ENCODE data around the gene PDE3A. TPM values are rescaled to one million over a fixed set of nuclear protein-coding genes. Genes with fewer than 3 reads are reported as not detected.

PDE3A gene
- total RNA-seq, 1 donor from 2014 or later, result 1.3 TPM

- H3K4me3 Mint-ChIP-seq (ENCODE audit: unreplicated experiment), result no peak overlapping the region
- DNase-seq, result no peak
Observed at GRCh38 chr12:20448781-20449180, 80.4 kb downstream of the PDE3A start.

GRCh38 chr12:20450591-20451180 is 82.3 kb downstream of the PDE3A start:
- no peaks in the 10 kb centered on the region for H3K27me3 Mint-ChIP-seq (ENCODE audit: unreplicated experiment)
- TF ChIP-seq CTCF (IDR thresholded peaks at IDR 0.05; ENCODE audit: partially characterized antibody, unreplicated experiment), result no peak
- no peaks in the 10 kb centered on the region for H3K9me3 Mint-ChIP-seq (ENCODE audit: unreplicated experiment)
- no peak for DNase-seq
- no peak overlapping the region for H3K4me3 Mint-ChIP-seq (ENCODE audit: unreplicated experiment)
- H3K27ac Mint-ChIP-seq (ENCODE audit: unreplicated experiment), result no peak overlapping the region
- H3K36me3 Mint-ChIP-seq (ENCODE audit: unreplicated experiment), result no peaks in the 10 kb centered on the region
- H3K4me1 Mint-ChIP-seq (ENCODE audit: low read depth, unreplicated experiment), result peaks cover 3% of the 10 kb centered on the region

More at GRCh38 chr12:20448781-20449180, 80.4 kb downstream of the PDE3A start:
- Mint-ChIP-seq H3K27ac (ENCODE audit: unreplicated experiment) (no peak overlapping the region), H3K27me3 (ENCODE audit: unreplicated experiment) (no peaks in the 10 kb centered on the region), H3K4me1 (ENCODE audit: low read depth, unreplicated experiment) (peaks cover 5% of the 10 kb centered on the region), H3K36me3 (ENCODE audit: unreplicated experiment) (no peaks in the 10 kb centered on the region), H3K9me3 (ENCODE audit: unreplicated experiment) (no peaks in the 10 kb centered on the region)
- no peak for TF ChIP-seq CTCF (IDR thresholded peaks at IDR 0.05; ENCODE audit: partially characterized antibody, unreplicated experiment)

GRCh38 chr12:20451761-20452160 is 83.4 kb downstream of the PDE3A start:
- no peak overlapping the region for H3K4me3 Mint-ChIP-seq (ENCODE audit: unreplicated experiment)
- no peaks in the 10 kb centered on the region for H3K27me3 Mint-ChIP-seq (ENCODE audit: unreplicated experiment)
- DNase-seq, result no peak
- no peaks in the 10 kb centered on the region for H3K9me3 Mint-ChIP-seq (ENCODE audit: unreplicated experiment)
- H3K36me3 Mint-ChIP-seq (ENCODE audit: unreplicated experiment), result no peaks in the 10 kb centered on the region
- no peak overlapping the region for H3K27ac Mint-ChIP-seq (ENCODE audit: unreplicated experiment)
- no peak for TF ChIP-seq CTCF (IDR thresholded peaks at IDR 0.05; ENCODE audit: partially characterized antibody, unreplicated experiment)
- H3K4me1 Mint-ChIP-seq (ENCODE audit: low read depth, unreplicated experiment), result no peaks in the 10 kb centered on the region

- Mint-ChIP-seq H3K4me3 (ENCODE audit: unreplicated experiment) (no peak overlapping the region), H3K36me3 (ENCODE audit: unreplicated experiment) (no peaks in the 10 kb centered on the region), H3K4me1 (ENCODE audit: low read depth, unreplicated experiment) (no peaks in the 10 kb centered on the region), H3K27me3 (ENCODE audit: unreplicated experiment) (no peaks in the 10 kb centered on the region), H3K9me3 (ENCODE audit: unreplicated experiment) (no peaks in the 10 kb centered on the region), H3K27ac (ENCODE audit: unreplicated experiment) (no peak overlapping the region)
- no peak for DNase-seq
- no peak for TF ChIP-seq CTCF (IDR thresholded peaks at IDR 0.05; ENCODE audit: partially characterized antibody, unreplicated experiment)
Observed at GRCh38 chr12:20452496-20453010, 84.2 kb downstream of the PDE3A start.

- no peaks in the 10 kb centered on the region for H3K9me3 Mint-ChIP-seq (ENCODE audit: unreplicated experiment)
- H3K36me3 Mint-ChIP-seq (ENCODE audit: unreplicated experiment), result no peaks in the 10 kb centered on the region
- no peak overlapping the region for H3K27ac Mint-ChIP-seq (ENCODE audit: unreplicated experiment)
- no peaks in the 10 kb centered on the region for H3K27me3 Mint-ChIP-seq (ENCODE audit: unreplicated experiment)
- no peak for TF ChIP-seq CTCF (IDR thresholded peaks at IDR 0.05; ENCODE audit: partially characterized antibody, unreplicated experiment)
- DNase-seq, result no peak
- no peak overlapping the region for H3K4me3 Mint-ChIP-seq (ENCODE audit: unreplicated experiment)
- no peaks in the 10 kb centered on the region for H3K4me1 Mint-ChIP-seq (ENCODE audit: low read depth, unreplicated experiment)
Observed at GRCh38 chr12:20453756-20454310, 85.5 kb downstream of the PDE3A start.

Data from glutamatergic neuron (in vitro differentiated cells).